K562 (cell line): ENCODE measurements around the gene ZKSCAN3. TPM values are rescaled to one million over a fixed set of nuclear protein-coding genes. Genes with fewer than 3 reads are reported as not detected.

ENCODE experiments used
- BACH1 ChIP-seq: fragments of 200-800 bp; sonication (Bioruptor generic); IDR thresholded peaks from 2 replicates; pipeline ENCODE4 v1.6.1; 2016; ENCODE audit warnings: missing genetic modification characterization, missing compliant biosample characterization
- ETV6 ChIP-seq, 3 experiments: fragments of 150-350 bp in 1 of 3; sonication (generic) in 1 of 3; formaldehyde crosslinking in 1 of 3; IDR thresholded peaks; 2 replicates each; pipeline versions ENCODE4 v1.6.1 to v1.8.0; 2014 to 2022; ENCODE audit warnings: borderline replicate concordance in 2 of 3, low read depth in 2 of 3, antibody characterized with exemption in 1 of 3, low read length in 1 of 3, mild to moderate bottlenecking in 1 of 3, missing genetic modification reagents in 1 of 3
- GABPA ChIP-seq: fragments of 200-800 bp; sonication (Bioruptor generic); conservative IDR thresholded peaks from 2 replicates; pipeline ENCODE4 v1.6.1; 2016; ENCODE audit warnings: low read depth, missing genetic modification characterization, missing compliant biosample characterization
- GATA2 ChIP-seq: sonication (generic); formaldehyde crosslinking; IDR thresholded peaks from 2 replicates; pipeline ENCODE4 v1.4.0; 2020; ENCODE audit warnings: mild to moderate bottlenecking, missing genetic modification reagents
- HDAC8 ChIP-seq: fragments of 450-650 bp; IDR thresholded peaks from 2 replicates; pipeline ENCODE4 v1.6.1; 2016; ENCODE audit warnings: mild to moderate bottlenecking, missing genetic modification characterization, moderate library complexity, missing compliant biosample characterization
- HNRNPL ChIP-seq: fragments of 200-400 bp; formaldehyde crosslinking; IDR thresholded peaks from 2 replicates; pipeline ENCODE4 v1.6.1; 2017; ENCODE audit warnings: low read depth, mild to moderate bottlenecking, low read length
- KDM1A ChIP-seq, 2 experiments: fragments of 450-650 bp; IDR thresholded peaks; 2 replicates each; pipeline ENCODE4 v1.6.1; 2016; ENCODE audit warnings: mild to moderate bottlenecking in 2 of 2
- KLF13 ChIP-seq: fragments of 450-650 bp; IDR thresholded peaks from 2 replicates; pipeline ENCODE4 v1.6.1; 2016; ENCODE audit warnings: missing genetic modification characterization, low read depth, mild to moderate bottlenecking, missing compliant biosample characterization, moderate library complexity, borderline replicate concordance
- MAFG ChIP-seq: fragments of 450-650 bp; conservative IDR thresholded peaks from 2 replicates; pipeline ENCODE4 v1.6.1; 2016; ENCODE audit warnings: missing genetic modification characterization, missing compliant biosample characterization
- POLR3G ChIP-seq: IDR thresholded peaks from 2 replicates; pipeline ENCODE4 v1.6.1; 2011; ENCODE audit not compliant: insufficient read length, insufficient replicate concordance; ENCODE audit errors: extremely low read depth
- SAFB ChIP-seq: fragments of 200-400 bp; formaldehyde crosslinking; IDR thresholded peaks from 2 replicates; pipeline ENCODE4 v1.6.1; 2017; ENCODE audit warnings: low read depth, low read length, borderline replicate concordance
- ZKSCAN3 ChIP-seq: fragments of 250-450 bp; sonication (Bioruptor Pico); IDR thresholded peaks from 2 replicates; pipeline ENCODE4 v1.4.0; 2020
- polyA plus RNA-seq, 8 experiments: library from polyadenylated mRNA; depleted of rRNA in 4 of 8; stranded (reverse) in 5 of 8; unstranded in 3 of 8; fragments of >200 nt; fragmentation: Nextera tagmentation in 2 of 8; fragmentation: Illumina TruSeq in 1 of 8; extraction: Ambion mirVana in 2 of 8; extraction: Trizol in 1 of 8; gene quantifications; 2 replicates each; pipeline versions ENCODE4 v1.2.1 to v1.2.3, GENCODE V29; 2011 to 2014; ENCODE audit warnings: inconsistent platforms in 1 of 8, missing spikeins in 1 of 8
- total RNA-seq, 7 experiments: library from RNA; depleted of rRNA in 6 of 7; stranded (reverse); fragments of >200 nt in 6 of 7; fragmentation: Illumina TruSeq in 2 of 7; extraction: Trizol in 2 of 7; gene quantifications; 2 replicates each; pipeline versions ENCODE4 v1.2.1 to v1.2.3, GENCODE V29; 2011 to 2021; ENCODE audit warnings: low replicate concordance in 1 of 7
- TF ChIP-seq, protein P1 (sequence below): sonication (generic); formaldehyde crosslinking; IDR thresholded peaks from 2 replicates; pipeline ENCODE4 v1.8.0; 2022; ENCODE audit warnings: mild to moderate bottlenecking, low read depth, missing genetic modification reagents
- TF ChIP-seq, protein P2 (sequence below): sonication (generic); formaldehyde crosslinking; IDR thresholded peaks from 2 replicates; pipeline ENCODE4 v1.9.0; 2022; ENCODE audit warnings: mild to moderate bottlenecking, missing genetic modification reagents
- TF ChIP-seq, protein P3 (sequence below): fragments of 200-800 bp; sonication (Bioruptor generic); IDR thresholded peaks from 2 replicates; pipeline ENCODE4 v1.6.1; 2017; ENCODE audit warnings: missing genetic modification characterization, missing compliant biosample characterization
- TF ChIP-seq, protein P4 (sequence below): fragments of 450-650 bp; IDR thresholded peaks from 2 replicates; pipeline ENCODE4 v1.6.1; 2016; ENCODE audit warnings: low read depth

Gene ZKSCAN3
- total and polyA plus RNA-seq, 9 of the 15 experiments (the other 6 are each of a cell fraction or from before 2014, with no cell fraction given), result 3.0 to 12.4 (median 10.2) TPM

DNA sequence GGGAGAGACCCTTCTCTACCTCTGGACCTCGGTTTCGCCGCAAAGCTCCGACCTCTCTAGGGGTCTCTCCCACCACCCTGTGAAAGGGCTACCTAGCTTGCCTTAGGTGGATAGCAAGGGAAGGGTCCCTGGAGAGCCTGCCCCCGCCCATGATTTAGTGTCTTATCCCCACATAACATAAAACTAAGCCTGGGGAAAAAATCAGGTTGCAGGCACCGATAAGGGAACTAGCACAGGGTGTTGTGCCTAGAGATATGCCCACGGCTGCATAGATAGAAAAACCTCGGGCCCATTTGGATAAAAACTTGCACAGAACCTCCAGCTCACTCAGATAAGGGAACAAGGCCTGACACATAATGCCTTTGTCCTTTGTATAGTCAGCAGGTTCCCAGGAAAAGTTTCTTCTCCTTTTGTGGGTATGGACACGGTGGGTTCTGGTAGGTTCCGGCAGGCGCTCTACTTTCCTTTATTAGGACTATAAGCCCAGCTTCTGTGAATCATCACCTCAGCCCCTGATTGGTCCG, 14.6 kb upstream of the ZKSCAN3 start (continued):
- no peak for TF ChIP-seq SAFB
- peak; percentile 98 for TF ChIP-seq KDM1A (IDR thresholded peaks at IDR 0.05)
- no peak for TF ChIP-seq HNRNPL
- TF ChIP-seq MAFG (tag), result peak; percentile 67; the same call in 1 of the 2 replicates
- TF ChIP-seq GABPA, result no peak
- TF ChIP-seq, protein P1, sequence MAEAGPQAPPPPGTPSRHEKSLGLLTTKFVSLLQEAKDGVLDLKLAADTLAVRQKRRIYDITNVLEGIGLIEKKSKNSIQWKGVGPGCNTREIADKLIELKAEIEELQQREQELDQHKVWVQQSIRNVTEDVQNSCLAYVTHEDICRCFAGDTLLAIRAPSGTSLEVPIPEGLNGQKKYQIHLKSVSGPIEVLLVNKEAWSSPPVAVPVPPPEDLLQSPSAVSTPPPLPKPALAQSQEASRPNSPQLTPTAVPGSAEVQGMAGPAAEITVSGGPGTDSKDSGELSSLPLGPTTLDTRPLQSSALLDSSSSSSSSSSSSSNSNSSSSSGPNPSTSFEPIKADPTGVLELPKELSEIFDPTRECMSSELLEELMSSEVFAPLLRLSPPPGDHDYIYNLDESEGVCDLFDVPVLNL (CRISPR knock-in tag), result no peak
- no peak for TF ChIP-seq ZKSCAN3 (CRISPR knock-in tag)
- peak; percentile 92 for TF ChIP-seq GATA2 (CRISPR knock-in tag)
- TF ChIP-seq HDAC8 (tag), result peak; percentile 48; the same call in 1 of the 2 replicates
- TF ChIP-seq BACH1, result peak; percentile 91; the same call in 1 of the 2 replicates
- TF ChIP-seq KLF13 (tag), result no peak
- no peak for TF ChIP-seq POLR3G
- TF ChIP-seq, protein P2, sequence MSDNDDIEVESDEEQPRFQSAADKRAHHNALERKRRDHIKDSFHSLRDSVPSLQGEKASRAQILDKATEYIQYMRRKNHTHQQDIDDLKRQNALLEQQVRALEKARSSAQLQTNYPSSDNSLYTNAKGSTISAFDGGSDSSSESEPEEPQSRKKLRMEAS (CRISPR knock-in tag), result 0 out of 2 replicates have a peak, but pooled peaks have one; percentile 36
- TF ChIP-seq, protein P3, sequence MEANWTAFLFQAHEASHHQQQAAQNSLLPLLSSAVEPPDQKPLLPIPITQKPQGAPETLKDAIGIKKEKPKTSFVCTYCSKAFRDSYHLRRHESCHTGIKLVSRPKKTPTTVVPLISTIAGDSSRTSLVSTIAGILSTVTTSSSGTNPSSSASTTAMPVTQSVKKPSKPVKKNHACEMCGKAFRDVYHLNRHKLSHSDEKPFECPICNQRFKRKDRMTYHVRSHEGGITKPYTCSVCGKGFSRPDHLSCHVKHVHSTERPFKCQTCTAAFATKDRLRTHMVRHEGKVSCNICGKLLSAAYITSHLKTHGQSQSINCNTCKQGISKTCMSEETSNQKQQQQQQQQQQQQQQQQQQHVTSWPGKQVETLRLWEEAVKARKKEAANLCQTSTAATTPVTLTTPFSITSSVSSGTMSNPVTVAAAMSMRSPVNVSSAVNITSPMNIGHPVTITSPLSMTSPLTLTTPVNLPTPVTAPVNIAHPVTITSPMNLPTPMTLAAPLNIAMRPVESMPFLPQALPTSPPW (CRISPR knock-in tag), result peak; percentile 56; the same call in 1 of the 2 replicates
- TF ChIP-seq ETV6 (IDR thresholded peaks at IDR 0.05; ENCODE audit: borderline replicate concordance in 1 of 2, low read depth in 2 of 2, low read length in 1 of 2), result no peak
- no peak for TF ChIP-seq ETV6 (CRISPR knock-in tag; IDR thresholded peaks at IDR 0.05; ENCODE audit: borderline replicate concordance)
- TF ChIP-seq, protein P4, sequence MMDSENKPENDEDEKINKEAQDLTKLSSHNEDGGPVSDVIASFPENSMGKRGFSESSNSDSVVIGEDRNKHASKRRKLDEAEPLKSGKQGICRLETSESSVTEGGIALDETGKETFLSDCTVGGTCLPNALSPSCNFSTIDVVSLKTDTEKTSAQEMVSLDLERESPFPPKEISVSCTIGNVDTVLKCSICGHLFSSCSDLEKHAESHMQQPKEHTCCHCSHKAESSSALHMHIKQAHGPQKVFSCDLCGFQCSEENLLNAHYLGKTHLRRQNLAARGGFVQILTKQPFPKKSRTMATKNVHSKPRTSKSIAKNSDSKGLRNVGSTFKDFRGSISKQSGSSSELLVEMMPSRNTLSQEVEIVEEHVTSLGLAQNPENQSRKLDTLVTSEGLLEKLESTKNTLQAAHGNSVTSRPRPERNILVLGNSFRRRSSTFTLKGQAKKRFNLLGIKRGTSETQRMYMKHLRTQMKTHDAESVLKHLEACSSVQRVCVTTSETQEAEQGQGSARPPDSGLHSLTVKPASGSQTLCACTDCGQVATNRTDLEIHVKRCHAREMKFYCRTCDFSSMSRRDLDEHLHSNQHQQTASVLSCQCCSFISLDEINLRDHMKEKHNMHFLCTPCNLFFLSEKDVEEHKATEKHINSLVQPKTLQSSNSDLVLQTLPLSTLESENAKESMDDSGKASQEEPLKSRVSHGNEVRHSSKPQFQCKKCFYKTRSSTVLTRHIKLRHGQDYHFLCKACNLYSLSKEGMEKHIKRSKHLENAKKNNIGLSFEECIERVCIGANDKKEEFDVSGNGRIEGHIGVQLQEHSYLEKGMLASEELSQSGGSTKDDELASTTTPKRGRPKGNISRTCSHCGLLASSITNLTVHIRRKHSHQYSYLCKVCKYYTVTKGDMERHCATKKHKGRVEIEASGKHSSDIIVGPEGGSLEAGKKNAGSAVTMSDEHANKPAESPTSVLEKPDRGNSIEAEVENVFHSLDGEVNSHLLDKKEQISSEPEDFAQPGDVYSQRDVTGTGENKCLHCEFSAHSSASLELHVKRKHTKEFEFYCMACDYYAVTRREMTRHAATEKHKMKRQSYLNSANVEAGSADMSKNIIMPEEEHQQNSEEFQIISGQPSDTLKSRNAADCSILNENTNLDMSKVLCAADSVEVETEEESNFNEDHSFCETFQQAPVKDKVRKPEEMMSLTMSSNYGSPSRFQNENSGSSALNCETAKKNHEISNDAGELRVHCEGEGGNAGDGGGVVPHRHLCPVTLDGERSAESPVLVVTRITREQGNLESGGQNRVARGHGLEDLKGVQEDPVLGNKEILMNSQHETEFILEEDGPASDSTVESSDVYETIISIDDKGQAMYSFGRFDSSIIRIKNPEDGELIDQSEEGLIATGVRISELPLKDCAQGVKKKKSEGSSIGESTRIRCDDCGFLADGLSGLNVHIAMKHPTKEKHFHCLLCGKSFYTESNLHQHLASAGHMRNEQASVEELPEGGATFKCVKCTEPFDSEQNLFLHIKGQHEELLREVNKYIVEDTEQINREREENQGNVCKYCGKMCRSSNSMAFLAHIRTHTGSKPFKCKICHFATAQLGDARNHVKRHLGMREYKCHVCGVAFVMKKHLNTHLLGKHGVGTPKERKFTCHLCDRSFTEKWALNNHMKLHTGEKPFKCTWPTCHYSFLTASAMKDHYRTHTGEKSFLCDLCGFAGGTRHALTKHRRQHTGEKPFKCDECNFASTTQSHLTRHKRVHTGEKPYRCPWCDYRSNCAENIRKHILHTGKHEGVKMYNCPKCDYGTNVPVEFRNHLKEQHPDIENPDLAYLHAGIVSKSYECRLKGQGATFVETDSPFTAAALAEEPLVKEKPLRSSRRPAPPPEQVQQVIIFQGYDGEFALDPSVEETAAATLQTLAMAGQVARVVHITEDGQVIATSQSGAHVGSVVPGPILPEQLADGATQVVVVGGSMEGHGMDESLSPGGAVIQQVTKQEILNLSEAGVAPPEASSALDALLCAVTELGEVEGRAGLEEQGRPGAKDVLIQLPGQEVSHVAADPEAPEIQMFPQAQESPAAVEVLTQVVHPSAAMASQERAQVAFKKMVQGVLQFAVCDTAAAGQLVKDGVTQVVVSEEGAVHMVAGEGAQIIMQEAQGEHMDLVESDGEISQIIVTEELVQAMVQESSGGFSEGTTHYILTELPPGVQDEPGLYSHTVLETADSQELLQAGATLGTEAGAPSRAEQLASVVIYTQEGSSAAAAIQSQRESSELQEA, result 0 out of 2 replicates have a peak, but pooled peaks have one; percentile 12
